NCI-H774 (cell line): ENCODE results near the gene SCG3.

Experiments
- DNase-seq: peaks from one replicate; lab custom pipeline; 2025; lab: John Stamatoyannopoulos, UW

SCG3 gene

GRCh38 chr15:51727141-51727897 is 46.0 kb downstream of the SCG3 start:
- DNase-seq: no peak

DNA sequence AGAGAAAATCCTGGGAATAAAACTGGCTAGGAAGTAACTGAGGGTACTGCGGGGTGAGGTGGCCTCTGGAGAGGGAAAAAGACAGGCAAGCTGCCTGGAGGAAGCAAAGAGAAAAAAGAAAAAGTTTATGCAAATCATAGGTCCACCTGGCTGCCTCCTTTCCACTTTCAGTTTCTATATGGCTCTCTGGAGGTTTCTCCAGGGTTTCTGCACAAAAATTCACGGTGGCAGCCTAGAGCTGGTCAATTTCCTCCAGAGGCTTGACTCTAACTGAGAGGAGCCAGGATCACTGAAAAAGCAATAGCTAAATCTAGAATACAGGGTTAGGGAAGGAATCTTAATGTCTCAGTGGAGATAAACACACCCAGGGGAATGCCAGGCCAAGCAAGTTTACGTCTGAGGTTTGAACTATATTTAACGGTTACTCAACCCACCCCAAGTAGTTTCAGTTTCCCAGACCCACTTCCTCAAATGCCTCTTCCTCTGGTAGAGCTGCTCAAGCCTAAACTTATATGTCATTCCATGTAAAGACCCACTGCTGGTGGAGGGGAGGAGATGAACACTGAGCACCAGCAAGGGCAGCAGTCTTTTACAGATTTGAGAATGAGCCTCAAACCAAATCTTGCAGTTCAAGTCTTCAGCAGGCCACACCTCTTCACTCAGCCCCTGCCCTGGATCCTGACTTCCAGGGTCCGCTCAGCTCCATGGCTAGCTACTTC is 50.4 kb downstream of the SCG3 start:
- no peak for DNase-seq

DNA sequence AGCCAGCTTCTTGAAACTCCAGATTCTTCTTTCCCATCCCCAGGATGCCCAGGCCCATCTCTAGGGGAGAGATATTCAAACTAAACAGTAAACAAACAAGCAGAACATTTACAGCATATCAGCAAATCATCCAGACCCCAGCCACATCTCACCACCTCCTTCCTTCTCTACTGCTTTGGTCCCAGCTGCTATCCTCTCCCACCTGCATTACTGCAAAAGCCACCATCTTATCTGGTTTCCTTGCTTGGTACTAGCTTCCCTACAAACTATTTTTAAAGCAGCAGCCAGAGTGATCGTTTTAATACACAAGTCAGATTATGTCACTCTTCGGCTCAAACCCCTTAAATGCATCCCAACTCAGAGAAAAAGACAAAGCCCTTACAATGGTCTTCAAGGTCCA is 51.3 kb downstream of the SCG3 start:
- DNase-seq: no peak

- no peak for DNase-seq
Observed at GRCh38 chr15:51735228-51736010, 54.1 kb downstream of the SCG3 start.

DNA sequence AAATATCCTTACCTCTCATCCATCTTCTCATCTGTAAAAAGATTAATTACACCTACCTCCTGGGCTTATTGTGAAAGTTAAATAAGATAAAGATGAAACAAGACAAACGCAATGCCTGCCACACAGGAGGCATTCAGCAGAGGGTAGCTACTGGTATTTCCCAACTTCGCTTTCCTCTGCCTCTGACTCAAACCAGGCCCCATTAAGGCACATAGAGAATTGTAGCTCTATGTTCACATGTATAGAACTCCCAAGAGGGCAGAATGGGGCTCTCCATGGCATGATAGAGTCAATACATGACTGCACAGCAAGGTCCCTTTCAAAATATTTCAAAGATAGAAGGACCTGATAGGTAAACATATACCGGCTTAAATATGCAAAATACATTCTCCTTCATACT is 54.8 kb downstream of the SCG3 start:
- DNase-seq: no peak

GRCh38 chr15:51736751-51737521 is 55.6 kb downstream of the SCG3 start:
- DNase-seq: peak; percentile 56

GRCh38 chr15:51737522-51738305 is 56.4 kb downstream of the SCG3 start, which contains the start of gene LYSMD2:
Gene LYSMD2 (minus strand): TSS chr15:51737655. CDS start chr15:51737622, 33 bp downstream.
- peak; percentile 39 for DNase-seq

DNA sequence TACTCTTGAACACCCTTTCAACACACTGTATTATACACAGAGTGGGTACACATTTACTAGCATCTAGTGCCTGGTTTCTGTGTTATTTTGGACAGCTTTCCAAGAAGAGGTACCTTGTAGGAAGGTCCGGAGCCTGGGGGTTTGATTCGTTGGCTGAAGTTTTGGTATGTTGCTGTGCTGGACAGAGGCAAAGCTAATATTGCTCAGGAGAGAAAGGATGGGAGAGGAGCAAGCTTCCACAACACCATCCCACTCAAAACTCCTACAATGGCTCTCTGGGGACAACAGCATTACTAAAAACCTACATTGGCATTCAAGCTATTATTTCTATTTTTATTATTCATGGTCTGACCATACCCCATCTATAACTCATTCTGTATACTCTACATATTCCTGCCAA is 57.2 kb downstream of the SCG3 start:
- no peak for DNase-seq

- no peak for DNase-seq
Observed at GRCh38 chr15:51739061-51739712, 57.9 kb downstream of the SCG3 start.

GRCh38 chr15:51749307-51749706 is 68.0 kb downstream of the SCG3 start:
- DNase-seq: no peak

GRCh38 chr15:51750186-51750585 is 68.9 kb downstream of the SCG3 start:
- DNase-seq: no peak

DNA sequence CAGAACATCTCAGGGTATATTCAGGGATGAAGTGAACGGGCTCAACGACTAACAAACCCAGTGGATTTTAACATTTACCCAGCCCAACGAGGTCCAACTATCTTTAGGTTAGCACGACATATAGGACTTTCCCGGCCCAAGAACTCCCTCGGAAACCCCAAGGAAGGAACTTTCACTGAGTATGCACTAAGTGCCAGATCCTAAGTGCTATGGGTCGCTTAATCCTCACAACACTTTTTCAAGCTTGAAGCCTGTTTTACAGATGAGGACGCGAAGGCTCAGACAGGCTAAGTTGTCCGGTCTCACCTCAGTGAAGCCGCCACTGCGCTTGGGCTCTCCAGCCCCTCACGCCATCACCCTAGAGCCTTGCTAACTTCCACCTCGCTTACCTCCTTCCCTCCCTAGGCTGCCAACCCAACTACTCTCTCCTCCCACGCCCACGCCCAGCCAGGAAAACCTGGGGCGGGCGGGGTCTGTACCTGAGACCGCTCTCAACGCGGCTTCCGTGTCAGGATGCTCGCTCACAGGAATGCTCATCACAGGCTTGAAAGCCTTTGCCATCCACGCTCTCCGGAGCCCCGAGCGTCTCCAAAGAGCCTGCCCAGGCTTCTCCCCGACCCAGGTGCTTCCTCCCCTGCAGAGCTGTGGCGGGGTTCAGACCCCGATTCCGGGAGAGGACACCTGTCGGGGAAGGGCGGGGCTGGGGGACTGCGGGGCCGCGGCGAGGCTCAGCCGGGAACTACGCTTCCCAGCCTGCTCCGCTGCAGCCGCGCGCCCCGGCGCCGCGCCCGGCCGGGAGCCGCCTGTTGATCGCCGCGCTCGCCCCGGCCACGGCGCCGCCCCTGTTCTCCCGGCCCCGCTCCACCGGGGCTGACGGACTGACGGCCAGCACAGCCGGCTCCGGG is 69.7 kb downstream of the SCG3 start, which contains the start of gene TMOD2:
Gene TMOD2 (plus strand): TSS at position 806 of the 905 bp plus-strand sequence. CDS start 14,845 bp downstream, outside the sequence.
- peak; percentile 65 for DNase-seq

GRCh38 chr15:51751697-51752683 is 70.7 kb downstream of the SCG3 start:
- no peak for DNase-seq

DNA sequence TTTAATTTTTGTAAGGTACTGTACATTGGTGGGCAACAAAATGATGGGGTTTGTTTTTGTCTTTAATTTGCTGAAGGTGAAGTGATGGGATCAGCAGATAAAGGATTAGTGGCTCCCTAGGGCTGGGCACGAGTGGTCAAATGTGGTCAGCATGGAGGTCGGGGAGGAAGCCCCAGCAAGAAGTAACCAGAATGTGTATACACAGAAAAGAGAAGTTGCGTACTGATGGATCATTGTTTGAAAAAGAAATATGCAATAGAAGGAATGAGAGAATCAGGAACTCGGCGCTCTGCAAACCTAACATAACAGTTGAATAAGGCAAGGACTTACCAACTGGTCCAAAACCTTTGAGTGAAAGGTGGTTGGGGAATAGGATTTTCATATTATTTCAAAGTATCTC is 71.6 kb downstream of the SCG3 start:
- no peak for DNase-seq

DNA sequence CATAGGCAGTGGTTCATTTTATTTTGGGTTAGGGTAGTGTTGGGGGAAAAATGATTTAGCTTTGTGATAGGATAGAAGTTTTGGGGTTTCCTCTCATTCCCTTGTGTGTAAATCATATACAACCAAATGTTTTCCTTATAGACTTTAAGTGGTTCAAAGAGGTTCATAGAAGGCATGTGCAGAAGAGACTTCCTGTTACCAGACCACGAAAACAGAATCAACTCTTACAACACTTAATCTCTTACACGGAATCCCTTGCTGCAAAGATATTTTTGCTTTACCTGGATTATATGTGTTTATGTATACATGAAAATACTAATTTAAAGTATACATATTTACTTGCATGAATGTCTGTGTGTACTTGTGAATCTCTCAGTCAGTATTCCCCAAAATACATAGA is 73.0 kb downstream of the SCG3 start:
- DNase-seq: no peak

- DNase-seq: no peak
Observed at GRCh38 chr15:51755790-51756189, 74.5 kb downstream of the SCG3 start.

GRCh38 chr15:51756482-51756881 is 75.2 kb downstream of the SCG3 start:
- DNase-seq: no peak

- no peak for DNase-seq
Observed at GRCh38 chr15:51757450-51757849, 76.1 kb downstream of the SCG3 start.
